ENCODE data around the gene HERPUD1. TPM values are rescaled to one million over a fixed set of nuclear protein-coding genes. Genes with fewer than 3 reads are reported as not detected.
"Not testable (repeated sequence)": the region's sequence is repeated elsewhere in the genome, so short reads cannot be mapped to it uniquely, and the experiment has no call there.

The HERPUD1 gene
- total RNA-seq, 1 donor from 2014 or later, result 81.6 TPM

- DNase-seq (ENCODE audit: low spot score), result no peak
Measured at GRCh38 chr16:56953006-56953405, 21.1 kb downstream of the HERPUD1 start.

- no peak for DNase-seq (ENCODE audit: low spot score)
Measured at GRCh38 chr16:56956076-56956475, 24.1 kb downstream of the HERPUD1 start.

DNA sequence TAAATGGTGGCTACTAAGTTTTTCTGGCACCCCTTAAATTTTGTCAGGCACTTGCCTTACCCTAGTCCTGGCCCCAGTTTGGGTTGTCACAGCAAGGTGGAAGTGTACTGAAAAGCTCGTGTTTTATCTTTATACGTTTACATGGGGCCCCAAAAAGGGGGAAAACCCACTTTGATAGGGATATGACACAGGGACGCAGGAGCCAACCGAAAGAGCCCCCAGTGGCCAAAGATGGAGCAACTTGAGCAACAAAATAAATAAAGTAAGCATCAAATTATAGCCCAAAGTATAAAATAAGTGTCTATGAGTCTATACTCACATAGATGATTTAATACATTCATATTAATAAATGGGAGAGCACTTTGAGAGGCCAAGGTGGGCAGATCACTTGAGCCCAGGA lies 24.8 kb downstream of the HERPUD1 start:
- no peak for DNase-seq (ENCODE audit: low spot score)

GRCh38 chr16:56960681-56961281 lies 28.8 kb downstream of the HERPUD1 start:
- DNase-seq (ENCODE audit: low spot score), result no peak

DNA sequence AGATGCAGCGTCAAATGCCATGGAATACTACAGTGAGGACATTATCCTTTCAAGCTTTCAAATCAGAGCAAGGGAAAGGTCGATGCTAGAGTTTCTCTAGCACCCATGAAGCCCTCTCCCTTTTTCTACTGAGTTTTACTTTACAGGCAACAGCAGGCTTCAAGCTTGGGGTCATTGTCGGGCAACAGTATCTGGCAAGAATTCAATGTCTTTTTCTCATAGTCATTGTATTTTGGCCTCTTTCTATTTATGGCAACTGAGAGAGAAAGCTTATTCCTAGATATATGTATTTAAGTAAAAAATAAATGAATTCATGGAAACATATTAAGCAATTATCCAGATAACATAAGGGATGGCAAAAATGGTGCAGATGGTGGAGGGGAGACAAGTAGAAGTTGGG lies 29.4 kb downstream of the HERPUD1 start:
- DNase-seq (ENCODE audit: low spot score), result peak; percentile 39

- no peak for DNase-seq (ENCODE audit: low spot score)
Measured at GRCh38 chr16:56961851-56962281, 29.9 kb downstream of the HERPUD1 start, which contains the start of gene CETP. CETP (plus strand) TSS chr16:56961950; CDS start chr16:56961980, 30 bp downstream.

GRCh38 chr16:56964243-56965148 lies 32.6 kb downstream of the HERPUD1 start:
- DNase-seq (ENCODE audit: low spot score), result peak; percentile 65

GRCh38 chr16:56965149-56966092 lies 33.5 kb downstream of the HERPUD1 start:
- peak; percentile 43 for DNase-seq (ENCODE audit: low spot score)

- peak; percentile 90 for DNase-seq (ENCODE audit: low spot score)
Measured at GRCh38 chr16:56966093-56966475, 34.1 kb downstream of the HERPUD1 start.

- DNase-seq (ENCODE audit: low spot score), result no peak
Measured at GRCh38 chr16:56967733-56968132, 35.8 kb downstream of the HERPUD1 start.

DNA sequence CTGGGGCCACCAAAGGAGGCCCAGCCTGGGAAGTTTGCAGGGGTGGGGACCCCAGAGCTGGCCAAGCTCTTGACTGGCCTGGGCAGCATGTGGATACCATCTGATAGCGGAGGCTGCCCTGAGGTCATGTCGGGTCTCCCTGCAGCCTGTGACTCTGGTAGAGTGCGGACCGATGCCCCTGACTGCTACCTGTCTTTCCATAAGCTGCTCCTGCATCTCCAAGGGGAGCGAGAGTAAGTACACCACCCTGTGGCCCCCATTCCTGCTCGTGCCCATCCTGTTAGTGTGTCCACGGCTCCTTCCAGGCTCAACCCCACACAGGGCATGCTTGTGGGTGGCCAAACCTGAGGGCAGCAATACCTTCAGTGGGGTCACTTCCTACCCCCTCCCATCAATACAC lies 37.8 kb downstream of the HERPUD1 start:
- no peak for DNase-seq (ENCODE audit: low spot score)

DNA sequence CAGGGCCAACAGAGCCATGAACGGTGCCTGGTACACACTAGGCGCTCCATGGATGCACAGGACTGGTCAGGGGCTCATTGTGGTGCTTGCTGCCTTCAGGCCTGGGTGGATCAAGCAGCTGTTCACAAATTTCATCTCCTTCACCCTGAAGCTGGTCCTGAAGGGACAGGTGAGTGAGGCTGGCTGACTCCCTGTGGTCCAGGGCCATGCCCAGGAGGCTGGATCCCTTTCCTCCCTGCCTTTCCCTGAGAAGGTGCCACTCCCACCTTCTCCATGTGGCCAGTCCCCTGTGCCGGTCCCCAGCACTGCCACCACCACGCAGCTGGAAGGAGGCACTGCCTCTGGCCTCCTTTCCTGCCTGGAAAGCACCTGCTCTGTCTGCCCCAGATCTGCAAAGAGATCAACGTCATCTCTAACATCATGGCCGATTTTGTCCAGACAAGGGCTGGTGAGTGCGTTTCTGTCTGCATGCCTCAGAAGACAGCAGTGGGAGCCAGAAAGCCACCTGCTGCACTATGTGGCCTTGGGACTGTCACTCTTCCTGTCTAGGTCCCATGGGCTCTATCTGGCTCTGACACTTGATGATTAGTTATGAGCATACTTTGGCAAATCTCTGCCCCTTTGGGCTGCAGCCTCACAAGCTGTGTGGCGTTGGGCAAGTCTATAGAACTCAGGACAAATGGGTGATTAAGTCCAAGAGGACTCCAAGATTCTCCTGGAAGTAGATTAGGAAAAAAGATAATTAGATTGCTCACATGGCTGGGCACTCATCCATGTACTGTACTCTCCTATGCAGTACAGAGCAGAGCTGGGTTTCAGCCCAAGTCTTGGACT lies 39.2 kb downstream of the HERPUD1 start:
- no peak for DNase-seq (ENCODE audit: low spot score)

DNA sequence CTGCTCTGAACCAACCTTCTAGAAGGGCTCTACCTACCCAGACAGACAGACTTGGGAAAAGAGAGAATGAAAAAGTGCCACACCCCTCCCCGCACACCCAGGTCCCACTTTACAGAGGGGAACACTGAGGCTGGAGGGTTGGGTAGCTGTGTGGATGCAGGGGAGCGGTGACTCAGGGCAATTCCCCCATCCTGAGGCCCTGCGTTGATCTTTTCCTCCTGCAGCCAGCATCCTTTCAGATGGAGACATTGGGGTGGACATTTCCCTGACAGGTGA lies 39.8 kb downstream of the HERPUD1 start:
- DNase-seq (ENCODE audit: low spot score), result no peak

DNA sequence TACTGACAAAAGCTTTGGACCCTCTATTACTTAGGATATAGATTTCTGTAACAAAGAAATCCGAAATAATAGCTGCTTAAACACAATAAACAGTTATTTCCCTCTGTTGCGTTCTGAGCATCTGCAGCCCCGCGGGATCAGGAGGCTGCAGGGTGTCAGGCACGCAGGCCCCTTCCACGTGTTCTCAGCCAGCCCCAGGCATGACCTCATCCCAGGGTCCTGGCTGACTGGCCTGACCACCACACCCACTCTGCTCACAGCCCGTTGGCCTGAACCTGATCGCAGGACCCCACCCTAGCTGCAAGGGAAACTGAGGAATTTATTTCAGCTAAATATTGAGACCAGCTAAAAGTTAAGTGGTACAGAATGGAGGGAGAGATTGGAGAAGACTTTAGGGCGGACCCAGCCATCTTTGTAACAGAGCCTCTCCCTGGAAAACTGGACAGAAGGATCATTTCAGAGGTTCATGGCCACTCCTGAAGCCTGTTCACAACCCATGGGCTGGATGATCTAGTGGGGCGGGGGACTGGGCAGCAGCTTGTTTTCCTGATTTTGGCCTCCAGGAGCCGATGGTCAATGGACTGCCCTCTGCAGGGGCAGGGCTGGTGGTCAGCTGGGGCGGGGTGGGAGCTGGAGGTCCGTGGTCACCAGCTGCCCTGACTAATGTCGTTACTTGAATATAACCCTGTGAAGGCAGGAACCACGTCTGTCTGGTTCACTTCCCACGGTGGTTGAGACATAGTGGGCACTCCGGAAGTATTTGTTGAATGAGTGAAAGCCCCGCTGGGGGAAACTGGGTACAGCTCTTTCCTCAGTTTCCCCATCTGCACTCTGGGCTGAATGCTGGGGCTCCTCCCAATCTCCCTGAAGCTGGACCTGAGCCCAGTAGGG lies 40.7 kb downstream of the HERPUD1 start:
- no peak for DNase-seq (ENCODE audit: low spot score)

DNA sequence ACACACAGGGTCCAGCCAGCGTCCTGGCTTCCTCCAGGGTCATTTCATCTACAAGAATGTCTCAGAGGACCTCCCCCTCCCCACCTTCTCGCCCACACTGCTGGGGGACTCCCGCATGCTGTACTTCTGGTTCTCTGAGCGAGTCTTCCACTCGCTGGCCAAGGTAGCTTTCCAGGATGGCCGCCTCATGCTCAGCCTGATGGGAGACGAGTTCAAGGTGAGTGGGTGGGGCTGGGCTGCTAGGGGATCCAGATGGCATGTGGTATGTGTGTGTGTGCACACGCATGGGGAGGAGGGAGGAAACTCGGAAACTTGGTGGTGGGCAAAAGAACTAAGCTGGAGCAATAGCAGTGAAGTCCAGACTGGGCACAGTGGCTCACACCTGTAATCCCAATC lies 41.4 kb downstream of the HERPUD1 start:
- DNase-seq (ENCODE audit: low spot score), result no peak

- not testable (repeated sequence) for DNase-seq (ENCODE audit: low spot score)
Measured at GRCh38 chr16:56973899-56974298, 42.0 kb downstream of the HERPUD1 start.

- DNase-seq (ENCODE audit: low spot score), result no peak
Measured at GRCh38 chr16:56974549-56975300, 42.8 kb downstream of the HERPUD1 start.

- no peak for DNase-seq (ENCODE audit: low spot score)
Measured at GRCh38 chr16:56975714-56976113, 43.8 kb downstream of the HERPUD1 start.

DNA sequence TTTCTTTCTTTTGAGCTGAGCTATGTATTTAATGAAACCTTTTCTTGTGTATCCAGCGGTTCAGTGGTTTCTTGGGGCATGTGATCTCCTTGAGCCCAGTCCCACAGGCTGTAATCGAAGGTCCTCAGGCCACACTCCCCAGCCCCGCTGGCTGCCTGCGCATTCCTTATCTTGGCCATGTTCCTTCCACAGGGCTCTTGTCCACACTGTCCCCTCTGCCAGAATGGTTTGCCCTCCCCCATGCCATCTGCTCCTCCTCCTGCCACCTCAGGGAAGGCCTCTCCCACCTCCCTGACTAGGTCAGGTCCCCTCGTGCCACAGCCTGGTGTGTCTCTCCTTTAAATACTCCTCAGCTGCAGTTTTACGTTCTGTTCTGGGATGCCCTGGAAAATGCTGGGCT lies 45.3 kb downstream of the HERPUD1 start:
- no peak for DNase-seq (ENCODE audit: low spot score)
